Measurements from ENCODE around the gene C17orf58.
"Not testable (repeated sequence)": the region's sequence is repeated elsewhere in the genome, so short reads cannot be mapped to it uniquely, and the experiment has no call there.

C17orf58 gene

GRCh38 chr17:67996301-67997171 lies at the start of gene C17orf58:
C17orf58 (minus strand) TSS chr17:67996469; CDS start chr17:67996198, 271 bp downstream.
- DNase-seq (ENCODE audit: low read depth in 2 of 3, low spot score in 1 of 3), result peak in 2 of 3 donors; percentile 32 to 42

- DNase-seq (ENCODE audit: low read depth in 2 of 3, low spot score in 1 of 3), result no peak
Observed at GRCh38 chr17:68036304-68037147, 40.3 kb upstream of the C17orf58 start.

- peak; percentile 88 to 90 (median 88) for DNase-seq (ENCODE audit: low read depth in 2 of 3, low spot score in 1 of 3)
Observed at GRCh38 chr17:68035523-68036303, 39.4 kb upstream of the C17orf58 start, which contains the start of gene KPNA2. KPNA2 (plus strand) TSS chr17:68035735; CDS start chr17:68037133, 1,398 bp downstream.

- DNase-seq (ENCODE audit: low read depth in 2 of 3, low spot score in 1 of 3), result peak; percentile 80 to 90 (median 84)
Observed at GRCh38 chr17:68035131-68035522, 38.9 kb upstream of the C17orf58 start.

GRCh38 chr17:68034452-68034776 lies 38.1 kb upstream of the C17orf58 start:
- DNase-seq (ENCODE audit: low read depth in 2 of 3, low spot score in 1 of 3), result no peak

- no peak for DNase-seq (ENCODE audit: low read depth in 2 of 3, low spot score in 1 of 3)
Observed at GRCh38 chr17:68033636-68034451, 37.6 kb upstream of the C17orf58 start.

- DNase-seq (ENCODE audit: low read depth in 2 of 3, low spot score in 1 of 3), result no peak
Observed at GRCh38 chr17:68029512-68030215, 33.4 kb upstream of the C17orf58 start.

GRCh38 chr17:68022547-68022946 lies 26.3 kb upstream of the C17orf58 start:
- not testable (repeated sequence) for DNase-seq (ENCODE audit: low read depth in 2 of 3, low spot score in 1 of 3)

GRCh38 chr17:68021963-68022362 lies 25.7 kb upstream of the C17orf58 start:
- no peak for DNase-seq (ENCODE audit: low read depth in 2 of 3, low spot score in 1 of 3)

- DNase-seq (ENCODE audit: low read depth in 2 of 3, low spot score in 1 of 3), result not testable (repeated sequence)
Observed at GRCh38 chr17:68020791-68021190, 24.5 kb upstream of the C17orf58 start.

GRCh38 chr17:68020409-68020756 lies 24.1 kb upstream of the C17orf58 start:
- DNase-seq (ENCODE audit: low read depth in 2 of 3, low spot score in 1 of 3), result no peak

- DNase-seq (ENCODE audit: low read depth in 2 of 3, low spot score in 1 of 3), result peak; percentile 95 to 100 (median 99)
Observed at GRCh38 chr17:68019675-68020408, 23.6 kb upstream of the C17orf58 start.

- DNase-seq (ENCODE audit: low read depth in 2 of 3, low spot score in 1 of 3), result no peak
Observed at GRCh38 chr17:68019336-68019674, 23.0 kb upstream of the C17orf58 start.

GRCh38 chr17:68018493-68018892 lies 22.2 kb upstream of the C17orf58 start:
- DNase-seq (ENCODE audit: low read depth in 2 of 3, low spot score in 1 of 3), result not testable (repeated sequence)

GRCh38 chr17:68016838-68017237 lies 20.6 kb upstream of the C17orf58 start:
- DNase-seq (ENCODE audit: low read depth in 2 of 3, low spot score in 1 of 3), result no peak

- DNase-seq (ENCODE audit: low read depth in 2 of 3, low spot score in 1 of 3), result no peak
Observed at GRCh38 chr17:68015081-68015723, 18.9 kb upstream of the C17orf58 start.

GRCh38 chr17:68013385-68013784 lies 17.1 kb upstream of the C17orf58 start:
- DNase-seq (ENCODE audit: low read depth in 2 of 3, low spot score in 1 of 3), result no peak

- peak in 2 of 3 donors; percentile 61 to 69 for DNase-seq (ENCODE audit: low read depth in 2 of 3, low spot score in 1 of 3)
Observed at GRCh38 chr17:68011199-68011665, 15.0 kb upstream of the C17orf58 start.
